ENCODE data around the gene OR2V2. TPM values are rescaled to one million over a fixed set of nuclear protein-coding genes. Genes with fewer than 3 reads are reported as not detected.
"Not testable (repeated sequence)": the region's sequence is repeated elsewhere in the genome, so short reads cannot be mapped to it uniquely, and the experiment has no call there.

The OR2V2 gene
- total and polyA plus RNA-seq, 2 donors (not counting 1 experiment from before 2014, with no cell fraction given): not detected

GRCh38 chr5:181160152-181160754, 12.9 kb downstream of the OR2V2 start:
- POLR2A ChIA-PET: interaction anchor here (1.1 kb wide), 1 partner anchor 32 kb away, joined by 3 read pairs; no protein-coding TSS in a partner anchor
- WGBS (ENCODE audit: insufficient coverage): 85% methylated on average over 8 of the region's 21 CpGs
- H3K27me3 ChIP-seq (replicated peaks in 1 of 4; ENCODE audit: control extremely low read depth in 1 of 4, control insufficient read depth in 3 of 4, insufficient read depth in 4 of 4, low read length in 3 of 4): peaks cover 0 to 41% (median 5%) of the 10 kb centered on the region in 4 experiments
- H3K9ac ChIP-seq (ENCODE audit: low read length): peak overlapping the region; percentile 65
- no peaks in the 10 kb centered on the region for H3K79me2 ChIP-seq (ENCODE audit: control insufficient read depth, insufficient read depth, low read length)
- peaks cover 0 to 30% (median 0%) of the 10 kb centered on the region in 3 donors for H3K9me3 ChIP-seq (ENCODE audit: control extremely low read depth in 1 of 3, control insufficient read depth in 2 of 3, insufficient read depth in 1 of 3, low read length in 2 of 3)
- Mint-ChIP-seq H3K27me3 (peaks cover 9% of the 10 kb centered on the region), H3K9me3 (ENCODE audit: insufficient read depth) (no peaks in the 10 kb centered on the region), H3K4me1 (peaks cover 26% of the 10 kb centered on the region), H3K4me3 (peak overlapping the region; percentile 81), H3K27ac (peak overlapping the region; percentile 85)
- no peaks in the 10 kb centered on the region for H4K20me1 ChIP-seq (ENCODE audit: control insufficient read depth, insufficient read depth, low read length, poor library complexity, severe bottlenecking)
- intact Hi-C loops (cut with micrococcal nuclease): loop anchor here (5.0 to 10.0 kb wide), 3 partner anchors 55 to 358 kb away; partner anchors contain the start of genes MGAT1 and TRIM52
- DNase-seq (peak; percentile 83), ATAC-seq (ENCODE audit: low read depth) (peak; percentile 76)
- H3K36me3 ChIP-seq (replicated peaks in 1 of 2; ENCODE audit: control extremely low read depth in 1 of 2, control insufficient read depth in 1 of 2, extremely low read depth in 1 of 2, insufficient read depth in 2 of 2, low read length in 1 of 2): no peaks in the 10 kb centered on the region
- TF ChIP-seq EZH2 (IDR thresholded peaks at IDR 0.05; ENCODE audit: borderline replicate concordance, insufficient read depth, low read depth, low read length, poor library complexity, severe bottlenecking): no peak
- TF ChIP-seq, protein P1, sequence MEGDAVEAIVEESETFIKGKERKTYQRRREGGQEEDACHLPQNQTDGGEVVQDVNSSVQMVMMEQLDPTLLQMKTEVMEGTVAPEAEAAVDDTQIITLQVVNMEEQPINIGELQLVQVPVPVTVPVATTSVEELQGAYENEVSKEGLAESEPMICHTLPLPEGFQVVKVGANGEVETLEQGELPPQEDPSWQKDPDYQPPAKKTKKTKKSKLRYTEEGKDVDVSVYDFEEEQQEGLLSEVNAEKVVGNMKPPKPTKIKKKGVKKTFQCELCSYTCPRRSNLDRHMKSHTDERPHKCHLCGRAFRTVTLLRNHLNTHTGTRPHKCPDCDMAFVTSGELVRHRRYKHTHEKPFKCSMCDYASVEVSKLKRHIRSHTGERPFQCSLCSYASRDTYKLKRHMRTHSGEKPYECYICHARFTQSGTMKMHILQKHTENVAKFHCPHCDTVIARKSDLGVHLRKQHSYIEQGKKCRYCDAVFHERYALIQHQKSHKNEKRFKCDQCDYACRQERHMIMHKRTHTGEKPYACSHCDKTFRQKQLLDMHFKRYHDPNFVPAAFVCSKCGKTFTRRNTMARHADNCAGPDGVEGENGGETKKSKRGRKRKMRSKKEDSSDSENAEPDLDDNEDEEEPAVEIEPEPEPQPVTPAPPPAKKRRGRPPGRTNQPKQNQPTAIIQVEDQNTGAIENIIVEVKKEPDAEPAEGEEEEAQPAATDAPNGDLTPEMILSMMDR (IDR thresholded peaks at IDR 0.05): no peak
- H3K4me2 ChIP-seq (replicated peaks; ENCODE audit: low read depth, low read length, poor library complexity, severe bottlenecking): peak overlapping the region; percentile 68
- peak overlapping the region in 4 of 5 experiments; percentile 35 to 58 (median 50) for H3K4me3 ChIP-seq (ENCODE audit: control extremely low read depth in 1 of 5, extremely low read depth in 1 of 5, insufficient read depth in 1 of 5, low read depth in 2 of 5, low read length in 4 of 5)
- H3K4me1 ChIP-seq (ENCODE audit: control insufficient read depth in 2 of 2, insufficient read depth in 2 of 2, low read length in 2 of 2): peaks cover 17 to 32% of the 10 kb centered on the region in 2 donors
- peak overlapping the region; percentile 77 to 90 for H3K27ac ChIP-seq (ENCODE audit: low read length in 2 of 2)
- CTCF ChIA-PET: interaction anchor here (0.6 to 1.5 kb wide), 7 partner anchors 13 to 373 kb away, joined by 3 to 6 read pairs (median 3); no protein-coding TSS in a partner anchor
- H2AFZ ChIP-seq (ENCODE audit: insufficient read depth, low read depth, low read length, poor library complexity, severe bottlenecking): peak overlapping the region; percentile 49

GRCh38 chr5:181160755-181161533, 13.6 kb downstream of the OR2V2 start:
- Histone ChIP-seq H3K27ac (ENCODE audit: low read length in 2 of 2) (peak overlapping the region in 1 of 2 donors; percentile 60), H3K4me2 (replicated peaks; ENCODE audit: low read depth, low read length, poor library complexity, severe bottlenecking) (peak overlapping the region; percentile 70), H3K27me3 (replicated peaks in 1 of 4; ENCODE audit: control extremely low read depth in 1 of 4, control insufficient read depth in 3 of 4, insufficient read depth in 4 of 4, low read length in 3 of 4) (peaks cover 0 to 42% (median 6%) of the 10 kb centered on the region in 4 experiments), H3K4me1 (ENCODE audit: control insufficient read depth in 2 of 2, insufficient read depth in 2 of 2, low read length in 2 of 2) (peaks cover 17 to 32% of the 10 kb centered on the region in 2 donors), H3K9me3 (ENCODE audit: control extremely low read depth in 1 of 3, control insufficient read depth in 2 of 3, insufficient read depth in 1 of 3, low read length in 2 of 3) (peaks cover 0 to 30% (median 0%) of the 10 kb centered on the region in 3 donors), H3K9ac (ENCODE audit: low read length) (peak overlapping the region; percentile 40), H3K4me3 (ENCODE audit: control extremely low read depth in 1 of 5, extremely low read depth in 1 of 5, insufficient read depth in 1 of 5, low read depth in 2 of 5, low read length in 4 of 5) (peak overlapping the region in 3 of 5 experiments; percentile 15 to 44 (median 30))
- not testable (repeated sequence) for H3K79me2 ChIP-seq (ENCODE audit: control insufficient read depth, insufficient read depth, low read length); H3K9me3 Mint-ChIP-seq (ENCODE audit: insufficient read depth); H3K36me3 ChIP-seq (replicated peaks in 1 of 2; ENCODE audit: control extremely low read depth in 1 of 2, control insufficient read depth in 1 of 2, extremely low read depth in 1 of 2, insufficient read depth in 2 of 2, low read length in 1 of 2); H4K20me1 ChIP-seq (ENCODE audit: control insufficient read depth, insufficient read depth, low read length, poor library complexity, severe bottlenecking); H2AFZ ChIP-seq (ENCODE audit: insufficient read depth, low read depth, low read length, poor library complexity, severe bottlenecking)
- WGBS (ENCODE audit: insufficient coverage): 31% methylated on average over 14 of the region's 48 CpGs
- DNase-seq (peak; percentile 72), ATAC-seq (ENCODE audit: low read depth) (peak; percentile 26)
- peak overlapping the region; percentile 71 for H3K4me3 Mint-ChIP-seq
- H3K4me1 Mint-ChIP-seq: peaks cover 29% of the 10 kb centered on the region
- H3K27ac Mint-ChIP-seq: peak overlapping the region; percentile 82
- H3K27me3 Mint-ChIP-seq: peaks cover 14% of the 10 kb centered on the region
- CTCF ChIA-PET: interaction anchor here (0.9 to 1.3 kb wide), 6 partner anchors 24 to 194 kb away, joined by 3 to 6 read pairs (median 3); no protein-coding TSS in a partner anchor
- intact Hi-C loops (cut with micrococcal nuclease): loop anchor here (5.0 to 10.0 kb wide), 3 partner anchors 54 to 359 kb away; partner anchors contain the start of genes MGAT1 and TRIM52
- POLR2A ChIA-PET: interaction anchor here (1.1 kb wide), 1 partner anchor 31 kb away, joined by 3 read pairs; no protein-coding TSS in a partner anchor

All from B cell (primary cell).